Measurements from ENCODE around the gene GRK6.
"Not testable (repeated sequence)": the region's sequence is repeated elsewhere in the genome, so short reads cannot be mapped to it uniquely, and the experiment has no call there.

Gene GRK6

DNA sequence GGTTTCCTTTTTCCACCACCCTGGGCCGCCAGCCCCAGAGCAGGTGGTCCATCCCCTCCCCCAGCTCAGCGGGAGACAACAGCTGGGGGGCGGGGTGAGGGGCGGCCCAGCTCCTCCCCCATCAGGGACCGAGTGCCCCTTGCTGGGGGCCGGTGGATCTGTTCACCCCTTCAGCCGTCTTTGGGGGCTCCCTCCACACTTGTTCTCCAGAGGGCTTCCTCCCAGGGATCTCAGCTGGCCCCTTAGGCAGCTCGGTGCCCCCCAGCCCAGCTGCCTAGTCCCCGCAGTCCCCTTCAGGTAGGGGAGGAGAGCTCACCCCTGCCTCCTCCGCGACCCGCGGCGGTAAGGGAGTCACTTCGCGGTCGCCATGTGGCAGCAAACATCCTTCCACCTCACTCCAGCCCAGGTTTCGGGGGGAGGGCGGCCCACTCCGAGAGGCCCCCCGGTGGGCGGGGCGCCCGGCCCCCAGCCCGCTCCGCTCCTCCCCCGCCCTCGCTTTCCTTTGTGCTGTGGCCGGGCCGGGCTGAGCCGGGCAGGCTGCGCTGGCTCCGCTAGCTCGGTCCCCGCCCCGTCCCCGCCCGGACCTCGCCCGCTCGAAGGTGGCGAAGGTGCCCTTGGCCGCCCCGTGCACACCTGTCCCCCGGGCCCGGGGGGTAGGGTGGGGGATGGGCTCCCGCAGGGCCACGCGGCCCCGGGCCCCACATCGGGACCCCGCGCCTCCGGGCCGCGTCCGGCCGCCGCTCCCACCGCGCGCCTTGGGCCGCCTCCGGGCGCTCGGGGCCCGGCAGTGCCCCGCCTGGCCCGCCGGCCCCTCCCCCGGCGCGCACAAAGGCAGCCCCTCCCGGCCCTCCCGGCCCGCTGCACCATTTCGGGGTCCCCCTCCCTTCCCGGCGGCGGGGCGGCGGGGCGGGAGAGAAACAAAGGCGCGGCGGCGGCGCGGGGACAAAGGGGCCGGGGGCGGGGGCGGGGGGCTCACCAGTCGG is 46.3 kb downstream of the GRK6 start:
- no peak for DNase-seq

DNA sequence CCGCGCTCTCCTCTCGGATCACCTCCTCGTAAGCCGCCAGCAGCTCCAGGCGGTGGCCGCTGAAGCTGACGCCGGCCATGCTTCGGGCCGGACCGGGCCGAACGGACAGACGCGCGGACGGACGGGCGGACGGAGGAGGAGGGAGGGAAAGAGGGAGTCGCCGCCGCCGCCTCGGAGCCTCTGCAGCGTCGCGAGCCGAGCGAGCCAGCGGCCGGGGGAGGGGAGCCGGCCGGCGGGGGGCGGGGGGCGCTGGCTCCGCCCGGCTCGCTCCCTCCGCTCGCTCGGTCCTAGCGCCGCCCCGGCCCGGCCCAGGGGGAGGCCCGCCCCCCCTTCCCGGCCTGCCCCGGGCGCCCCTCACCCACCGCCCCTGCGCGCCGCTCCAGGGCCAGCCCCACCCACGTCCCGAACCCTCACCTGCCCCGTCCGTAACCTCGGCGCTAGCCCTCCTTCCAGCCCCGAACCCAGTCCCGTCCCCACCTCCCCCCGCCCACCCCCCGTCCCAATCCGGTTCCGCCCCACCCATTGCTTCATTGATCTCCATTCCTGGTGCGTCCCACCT is 47.0 kb downstream of the GRK6 start, which contains the start of gene DBN1:
DBN1 (minus strand) TSS at position 192 of the 559 bp plus-strand sequence; CDS start at position 79, 113 bp downstream.
- DNase-seq, result no peak

DNA sequence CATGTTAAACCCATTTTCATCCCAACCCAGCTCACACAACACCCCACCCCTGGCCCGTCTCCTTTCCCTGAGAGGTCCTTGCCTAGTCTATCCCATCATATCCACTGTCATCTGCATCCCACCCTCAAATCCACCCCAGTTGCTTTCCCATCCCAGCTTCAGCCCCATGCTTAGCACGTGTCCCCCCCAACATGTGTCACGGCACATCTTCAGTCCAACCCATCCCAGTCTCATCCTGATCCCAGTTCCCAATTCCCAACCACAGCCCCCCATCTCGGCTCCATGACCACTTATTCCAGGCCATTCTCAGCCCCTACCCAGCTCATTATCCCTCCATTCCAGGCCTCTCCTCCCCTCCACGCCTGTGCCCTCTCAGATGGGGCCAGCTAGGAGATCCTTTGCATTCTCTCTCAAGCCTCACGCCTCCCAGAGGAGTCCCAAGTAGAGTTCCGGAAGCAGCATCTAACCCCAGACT is 47.6 kb downstream of the GRK6 start:
- no peak for DNase-seq

DNA sequence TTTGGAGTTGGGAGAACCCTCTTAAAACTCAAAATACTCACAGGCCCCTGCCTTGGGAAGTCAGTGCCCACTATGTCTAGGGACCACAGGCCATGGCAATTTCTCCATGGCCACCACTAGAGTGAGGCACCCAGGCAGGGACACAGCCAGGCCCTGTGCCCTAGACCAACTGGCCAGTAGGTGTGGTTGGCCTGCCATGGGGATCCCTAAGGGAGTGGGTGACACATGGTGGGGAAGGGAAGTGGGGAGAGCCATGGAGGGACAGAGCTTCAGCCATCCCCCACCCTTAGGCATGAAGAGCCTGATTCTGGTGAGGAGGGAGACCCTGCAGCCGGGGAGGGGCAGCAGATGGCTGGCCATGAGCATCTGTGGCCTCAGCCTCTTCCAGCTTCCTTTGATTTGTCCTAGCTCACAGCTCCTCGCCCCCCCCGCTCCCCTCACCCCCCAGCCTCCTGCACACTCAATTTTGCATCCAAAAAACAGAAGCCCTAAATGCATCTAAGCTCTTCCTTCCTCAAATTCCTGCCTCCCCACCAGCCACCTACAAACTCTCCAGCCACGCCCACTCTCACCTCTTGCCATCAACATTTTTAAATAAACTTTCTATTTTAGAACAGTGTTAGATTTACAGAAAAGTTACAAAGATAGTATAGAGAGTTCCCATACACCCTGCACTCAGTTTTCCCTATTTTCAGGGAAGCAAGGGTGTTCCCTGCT is 48.5 kb downstream of the GRK6 start:
- DNase-seq, result peak; percentile 59

DNA sequence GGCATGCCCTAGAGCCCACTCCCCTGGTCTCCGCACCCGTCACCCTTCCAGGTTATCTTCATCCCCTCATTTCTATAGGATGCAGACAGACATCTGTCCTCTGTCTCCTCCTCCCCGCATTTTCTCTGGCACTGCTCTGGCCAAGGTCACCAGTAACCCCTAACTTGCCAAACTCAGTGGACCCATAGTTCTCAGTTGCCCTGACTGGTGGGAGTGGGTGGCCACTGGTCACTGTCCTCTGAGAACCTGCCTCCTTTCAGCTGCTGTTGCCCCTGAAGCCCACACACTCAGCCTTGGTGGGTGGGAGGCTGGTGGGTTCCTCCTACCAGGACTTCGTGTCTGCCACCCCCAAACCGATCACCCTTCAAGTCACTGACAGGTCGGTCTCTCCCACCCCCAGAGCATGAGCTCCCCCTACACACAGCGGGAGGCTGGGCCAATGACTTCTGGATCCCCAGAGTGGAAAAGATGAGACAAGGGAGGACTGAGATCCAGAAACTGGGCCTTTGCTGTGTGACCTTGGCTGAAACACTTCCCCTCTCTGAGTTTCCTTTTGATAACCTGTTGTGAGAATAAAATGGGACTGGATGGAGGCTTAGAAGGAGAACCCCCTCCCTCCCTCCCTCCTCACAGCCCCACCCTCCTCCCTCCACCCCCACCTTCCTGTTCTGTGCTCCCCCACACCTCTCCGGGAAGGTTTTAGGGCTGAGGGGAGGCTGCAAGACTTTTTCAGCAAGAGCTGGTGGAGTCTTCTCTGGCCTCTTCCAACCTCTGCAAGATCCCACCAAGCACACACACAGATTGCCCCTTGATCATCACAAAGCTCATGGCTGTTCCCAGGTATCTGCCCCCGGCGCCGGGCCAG is 49.3 kb downstream of the GRK6 start:
- no peak for DNase-seq

DNA sequence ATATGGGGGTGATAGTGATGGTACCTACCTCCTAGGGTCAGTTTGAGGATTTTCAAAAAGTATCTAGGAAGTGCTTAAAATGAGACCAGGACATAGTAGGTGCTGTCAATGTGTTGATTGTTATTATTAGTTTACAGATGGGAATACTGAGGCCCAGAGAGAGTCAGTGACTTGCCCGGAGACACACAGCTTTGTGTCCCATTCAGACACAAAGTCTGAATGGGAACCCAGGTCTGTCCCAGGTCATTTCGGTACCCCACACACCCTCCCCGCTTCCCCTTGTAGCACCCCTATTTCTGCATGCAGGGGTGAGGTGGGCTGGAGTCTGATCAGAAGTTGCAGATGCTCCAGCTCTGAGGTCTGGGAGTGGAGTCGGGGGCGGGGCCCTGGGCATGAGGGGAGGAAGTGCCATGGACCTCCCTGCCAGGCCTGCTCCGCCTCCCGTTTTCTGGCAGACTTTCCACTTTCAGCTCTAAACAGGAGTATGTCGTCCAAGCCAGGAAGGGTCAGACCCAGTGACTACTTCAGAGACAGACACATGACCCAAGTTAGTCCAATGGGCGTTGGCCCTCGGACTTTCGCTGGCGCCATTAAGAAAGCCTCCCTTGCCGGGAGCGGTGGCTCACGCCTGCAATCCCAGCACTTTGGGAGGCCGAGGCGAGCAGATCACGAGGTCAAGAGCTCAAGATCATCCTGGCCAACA is 50.2 kb downstream of the GRK6 start:
- DNase-seq, result no peak

DNA sequence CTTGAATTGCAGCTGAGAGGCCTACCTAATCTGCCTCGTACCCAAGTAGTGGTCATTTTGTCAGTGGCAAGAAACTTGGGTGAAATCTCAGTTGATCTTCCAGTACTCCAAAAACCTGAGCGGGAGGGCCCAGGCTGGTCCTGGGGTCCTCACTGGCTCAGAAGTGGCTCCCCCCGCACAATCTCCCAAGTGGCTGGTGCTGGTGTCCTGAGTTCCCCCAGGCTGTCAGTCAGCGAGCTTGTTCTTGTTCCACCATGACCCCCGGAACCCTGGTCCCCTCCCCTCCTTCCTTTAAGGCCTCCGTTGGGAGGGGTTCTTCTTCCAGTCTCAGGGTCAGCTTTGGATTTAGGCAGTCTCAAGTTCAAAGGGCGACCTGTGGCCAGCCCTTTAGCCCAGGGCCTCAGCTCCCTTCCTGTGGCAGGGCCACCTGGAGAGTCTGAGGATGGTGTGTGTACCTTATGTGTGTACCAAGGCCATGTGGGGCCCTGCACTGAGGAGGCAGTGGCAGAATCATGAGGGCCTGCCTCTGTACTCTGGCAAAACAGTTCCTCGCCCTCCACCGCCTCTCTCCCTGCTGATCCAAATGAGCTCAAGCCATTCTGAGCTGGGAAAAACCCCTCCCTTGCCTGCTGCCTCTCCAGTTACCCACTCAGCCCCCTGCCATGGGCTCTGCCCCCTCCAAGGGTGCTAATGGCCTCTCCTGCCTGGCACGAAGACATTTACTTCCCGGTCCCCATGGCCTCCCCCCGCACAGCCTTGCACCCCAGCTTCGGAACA is 51.4 kb downstream of the GRK6 start:
- no peak for DNase-seq

DNA sequence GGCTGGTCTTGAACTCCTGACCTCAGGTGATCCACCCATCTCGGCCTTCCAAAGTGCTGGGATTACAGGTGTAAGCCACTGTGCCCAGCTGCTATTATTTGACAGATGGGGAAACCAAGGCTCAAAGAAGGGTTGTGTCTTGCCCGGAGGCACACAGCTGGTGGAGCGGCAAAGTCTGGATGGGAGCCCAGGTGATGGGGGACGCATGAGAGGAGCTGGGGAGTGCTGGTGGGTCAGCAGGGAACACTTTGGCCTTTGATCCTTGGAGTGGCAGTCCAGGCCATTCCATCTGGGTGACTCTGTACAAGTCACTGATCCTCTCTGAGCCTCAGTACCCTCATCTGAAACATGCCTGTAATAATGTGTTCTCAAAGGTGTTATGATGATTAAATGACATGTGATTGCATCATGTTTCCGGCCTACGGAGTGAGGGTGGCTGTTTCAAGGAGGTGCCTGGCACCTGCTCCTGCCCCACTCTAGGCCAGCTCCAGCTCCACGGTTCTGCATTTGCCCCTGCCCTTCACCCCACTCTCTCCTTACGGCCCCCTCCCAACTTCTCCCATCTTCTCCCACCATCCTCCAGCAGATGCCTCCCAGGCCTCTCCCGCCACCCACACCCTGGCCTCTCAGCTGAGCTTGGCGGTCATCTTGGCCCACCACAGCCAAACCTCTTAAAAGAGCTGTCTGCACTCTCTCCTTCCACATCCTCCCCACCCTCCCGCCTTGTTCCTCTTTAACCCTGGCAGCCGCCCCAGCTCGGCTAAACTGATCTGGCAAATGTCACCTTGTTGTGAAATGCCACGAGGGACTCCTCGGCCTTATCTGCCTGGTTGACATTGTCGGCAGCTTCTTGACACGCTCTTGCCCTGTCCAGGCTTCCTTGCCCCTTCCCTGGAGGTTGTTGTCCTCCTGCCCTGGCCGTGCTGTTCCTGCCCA is 52.5 kb downstream of the GRK6 start:
- DNase-seq, result no peak

DNA sequence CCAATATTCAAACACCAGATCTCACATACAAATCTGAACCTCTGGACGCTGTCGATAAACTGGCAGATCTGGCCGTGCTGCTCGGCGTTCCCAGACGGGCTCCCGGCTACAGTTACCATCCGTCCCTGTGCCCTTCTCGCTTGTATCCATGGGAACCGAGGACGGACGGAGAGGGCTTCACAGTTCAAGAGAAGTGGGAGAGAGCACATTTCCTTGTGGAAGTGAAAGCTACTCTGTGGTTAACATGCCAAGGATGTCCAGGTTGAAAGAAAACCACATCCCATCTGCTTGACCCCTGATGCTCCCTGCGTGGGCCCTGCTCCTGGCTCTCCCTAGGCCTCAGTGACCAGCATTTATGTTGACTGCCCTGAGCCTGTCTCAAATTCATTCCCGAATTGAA is 53.3 kb downstream of the GRK6 start:
- no peak for DNase-seq

DNA sequence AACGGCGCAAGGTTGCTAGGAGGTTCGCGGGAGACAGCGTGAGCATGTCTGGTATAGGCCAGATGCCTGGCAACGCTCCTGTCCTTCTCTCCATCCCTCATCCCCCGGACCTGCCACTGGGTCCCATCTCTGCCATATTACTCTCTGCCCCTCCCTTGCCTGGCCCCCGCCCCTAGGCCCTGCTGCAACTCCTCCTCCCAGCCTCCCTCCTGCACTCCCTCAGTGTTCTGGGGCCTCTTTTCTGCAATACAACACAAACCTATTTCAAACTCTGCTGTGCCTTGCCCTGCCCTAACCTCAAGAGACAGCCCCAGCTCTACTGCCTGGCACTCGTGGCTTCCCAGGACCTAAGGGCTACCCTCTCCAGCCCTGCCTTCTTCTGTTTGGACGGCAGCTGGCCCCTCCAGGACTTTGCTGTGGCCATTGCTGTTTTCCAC is 55.9 kb downstream of the GRK6 start:
- DNase-seq, result no peak

DNA sequence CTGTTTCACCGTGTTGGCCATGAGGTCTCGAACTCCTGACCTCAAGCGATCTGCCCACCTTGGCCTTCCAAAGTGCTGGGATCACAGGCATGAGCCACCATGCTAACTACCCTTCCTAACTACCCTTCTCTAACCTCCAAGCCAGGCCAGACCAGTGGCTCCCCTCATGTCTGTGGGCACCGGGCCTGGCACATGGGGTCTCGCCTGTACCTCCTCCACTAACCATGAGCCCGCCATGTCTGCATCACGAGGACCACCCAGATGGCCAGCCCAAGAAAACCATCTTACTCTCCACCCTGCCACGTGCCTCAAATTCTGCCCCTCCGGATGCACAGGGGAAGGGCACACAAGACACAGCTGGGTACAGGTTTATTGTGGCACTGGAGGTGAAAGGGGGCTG is 56.6 kb downstream of the GRK6 start:
- no peak for DNase-seq

DNA sequence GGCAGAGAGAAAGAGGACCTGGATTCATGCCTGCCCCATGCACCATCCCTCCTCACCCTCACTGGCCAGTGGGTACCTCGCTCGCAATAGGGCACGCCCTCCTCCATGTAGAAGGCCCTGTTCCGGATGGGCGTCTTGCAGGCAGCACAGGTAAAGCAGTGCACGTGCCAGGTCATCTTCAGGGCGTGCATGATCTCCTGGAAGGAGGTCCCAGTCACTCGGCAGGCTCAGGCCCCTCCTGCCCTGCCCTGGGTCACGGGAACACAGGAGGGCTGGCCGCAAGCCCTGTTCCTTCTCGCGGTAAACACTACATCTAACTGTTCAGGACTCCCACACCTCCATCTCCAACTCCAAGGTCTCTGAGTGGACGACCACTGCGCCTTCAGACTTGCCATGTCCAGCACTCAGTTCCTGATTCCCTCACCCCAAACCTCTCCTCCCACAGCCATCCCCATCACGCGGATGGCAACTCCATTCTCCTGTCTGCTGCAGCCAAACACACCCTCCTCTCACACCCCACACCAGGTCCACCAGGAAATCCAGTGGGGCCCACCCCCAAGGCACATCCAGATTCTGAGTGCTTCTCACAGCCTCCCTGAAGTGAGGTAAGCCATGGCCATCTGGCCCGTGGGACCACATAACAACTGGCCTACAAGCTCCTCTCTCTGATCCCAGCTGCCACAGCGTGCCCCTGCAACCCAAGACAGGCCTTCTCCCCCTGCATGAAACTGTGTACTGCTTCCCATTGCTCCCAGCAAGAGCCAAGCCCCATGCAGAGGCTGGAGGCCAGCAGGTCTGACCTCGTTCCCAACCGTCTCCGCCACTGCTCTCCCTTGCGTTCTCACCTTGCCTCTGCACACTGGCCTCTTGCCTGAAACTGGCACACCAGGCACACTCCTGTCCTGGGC is 57.8 kb downstream of the GRK6 start:
- peak; percentile 64 for DNase-seq

DNA sequence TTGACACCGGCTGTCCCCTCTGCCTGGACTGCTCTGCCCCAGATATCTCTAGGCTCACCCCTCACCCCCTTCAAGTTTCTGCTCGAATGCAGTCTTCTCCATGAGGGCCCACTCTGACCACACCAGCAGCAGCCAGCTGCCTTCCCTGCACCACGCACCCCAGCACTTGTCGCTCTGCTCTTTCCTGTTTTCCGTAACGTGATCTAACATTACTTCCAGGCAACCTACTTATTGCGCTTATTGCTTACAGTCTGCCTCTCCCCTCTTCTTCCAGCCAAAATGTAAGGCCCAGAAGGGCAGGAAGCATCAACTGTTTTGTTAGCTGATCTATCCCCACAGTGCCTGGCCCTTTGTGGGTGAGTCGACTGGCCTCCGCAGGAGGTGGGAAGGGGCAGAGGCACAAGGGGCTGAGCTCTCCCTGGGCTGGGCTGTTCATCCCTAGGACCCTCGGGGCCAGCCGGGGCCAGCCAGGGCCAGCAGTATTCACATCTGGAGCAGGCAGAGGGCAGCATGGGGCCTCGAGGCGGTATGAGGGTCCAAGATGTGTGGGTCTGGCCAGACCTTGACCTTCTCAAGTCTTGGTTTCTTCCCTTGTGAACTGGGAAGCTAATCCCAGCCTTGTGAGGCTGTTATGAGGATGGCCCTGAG is 58.5 kb downstream of the GRK6 start:
- DNase-seq, result no peak

DNA sequence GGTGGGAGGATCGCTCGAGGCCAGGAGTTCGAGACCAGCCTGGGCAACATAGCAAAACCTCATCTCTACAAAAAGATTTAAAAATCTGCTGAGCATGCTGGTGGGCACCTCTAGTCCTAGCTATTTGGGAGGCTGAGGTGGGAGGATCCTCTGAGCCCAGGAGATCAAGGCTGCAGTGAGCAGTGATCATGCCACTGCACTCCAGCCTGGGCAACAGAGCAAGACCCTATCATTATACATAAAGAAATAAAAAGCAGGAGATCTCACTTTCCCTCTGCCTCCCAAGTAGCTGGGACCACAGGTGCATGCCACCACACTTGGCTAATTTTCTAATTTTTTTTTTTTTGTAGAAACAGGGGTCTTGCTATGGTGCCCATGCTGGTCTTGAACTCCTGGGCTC is 59.3 kb downstream of the GRK6 start:
- DNase-seq, result not testable (repeated sequence)

DNA sequence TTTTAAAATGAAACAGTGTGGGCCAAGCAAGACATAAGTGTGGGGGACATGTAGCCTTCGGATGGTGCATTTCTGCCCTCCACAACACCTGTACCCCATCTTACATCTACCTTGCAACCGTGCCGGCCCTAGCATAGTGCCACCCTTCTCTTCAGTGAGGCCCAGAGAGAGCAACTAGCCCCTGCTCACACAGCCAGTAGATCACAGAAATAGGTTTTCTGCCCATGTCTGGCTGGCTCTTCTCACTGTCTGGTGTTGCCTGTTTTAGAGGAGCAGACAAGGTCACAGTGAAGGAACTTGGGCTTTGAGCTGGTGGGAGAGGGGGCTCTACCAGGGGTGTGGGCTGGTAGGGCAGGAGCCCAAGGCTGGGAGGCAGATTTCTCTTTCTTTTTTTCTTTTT is 59.8 kb downstream of the GRK6 start:
- DNase-seq, result no peak

DNA sequence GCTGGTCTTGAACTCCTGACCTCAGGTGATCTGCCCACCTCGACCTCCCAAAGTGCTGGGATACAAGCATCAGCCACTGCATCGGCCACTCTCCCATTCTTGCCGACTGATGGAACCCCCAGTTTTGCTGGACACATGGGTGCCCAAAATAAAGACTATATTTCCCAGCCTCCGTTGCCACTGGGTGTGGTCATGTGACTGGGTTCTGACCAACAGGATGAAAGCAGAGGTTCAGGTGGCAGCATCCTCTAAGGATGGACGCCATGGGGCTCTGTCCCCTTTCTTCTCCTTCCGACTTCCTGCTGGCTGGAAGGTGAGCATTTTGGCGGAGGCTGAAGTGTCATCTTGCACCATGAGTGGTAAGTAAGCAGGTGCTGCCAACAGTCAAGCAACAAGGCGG is 60.7 kb downstream of the GRK6 start:
- DNase-seq, result no peak

DNA sequence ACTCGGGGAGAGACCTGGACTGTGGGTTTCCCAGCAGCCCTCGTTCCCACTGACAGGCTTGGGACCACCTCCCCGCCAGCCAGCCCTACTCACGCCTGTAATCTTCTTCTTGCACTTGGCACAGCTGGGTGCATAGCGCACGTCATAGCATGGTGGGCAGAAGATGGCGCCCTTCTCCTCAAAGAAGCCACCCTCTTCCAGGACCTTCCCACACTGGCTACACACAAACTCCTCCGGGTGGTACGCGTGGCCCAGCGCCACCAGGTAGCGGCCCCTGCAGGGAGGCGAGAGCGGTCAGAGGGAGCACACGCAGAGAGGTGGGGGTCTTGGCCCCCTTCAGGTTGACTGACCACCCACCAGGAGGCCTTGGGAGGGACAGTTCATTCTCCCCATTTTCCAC is 61.5 kb downstream of the GRK6 start:
- no peak for DNase-seq

DNA sequence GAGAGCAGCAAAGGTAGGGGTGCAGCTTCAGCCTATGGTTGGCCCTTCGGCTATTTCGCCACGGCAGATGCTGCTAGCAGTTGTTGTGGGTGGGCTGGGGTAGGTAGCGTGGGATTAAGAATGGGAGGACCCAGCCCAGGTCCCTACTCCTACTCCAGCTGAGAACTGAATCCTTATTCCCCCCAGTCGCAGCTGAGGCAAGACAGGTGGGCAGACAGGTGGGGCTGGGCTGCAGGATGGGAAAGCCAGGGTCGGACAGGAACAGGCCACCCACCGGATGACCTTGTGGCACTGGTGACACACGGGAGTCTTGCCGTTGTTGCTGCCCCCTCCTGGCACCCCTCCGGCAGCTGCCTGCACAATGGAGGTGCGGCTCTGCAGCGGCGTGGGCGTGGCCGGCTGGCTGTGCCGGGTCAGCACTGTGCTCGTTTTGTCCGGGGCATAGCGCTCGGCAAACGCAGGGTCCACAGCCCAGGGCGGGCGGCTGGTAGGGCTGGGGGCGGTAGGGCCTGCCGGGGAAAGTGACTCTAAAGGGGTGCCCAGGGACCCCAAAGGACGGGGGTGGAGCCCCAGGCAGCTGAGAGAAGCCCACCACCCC is 62.7 kb downstream of the GRK6 start:
- DNase-seq, result no peak
